OCI-LY1 (cell line): ENCODE data around the gene ZNF555.

Experiments
- EZH2 ChIP-seq: fragments of 200-600 bp; sonication (generic), shearing (Covaris generic); IDR thresholded peaks from 2 replicates; pipeline ENCODE4 v1.8.0; 2017; ENCODE audit warnings: borderline replicate concordance, mixed run types, mild to moderate bottlenecking, antibody characterized with exemption, low read length, moderate library complexity, mixed read lengths
- TF ChIP-seq, protein P1 (sequence below): fragments of 200-600 bp; sonication (generic), shearing (Covaris generic); IDR thresholded peaks from 2 replicates; pipeline ENCODE4 v1.5.1; 2017; ENCODE audit warnings: mild to moderate bottlenecking, antibody characterized with exemption, low read length, moderate library complexity, mixed read lengths

DNA sequence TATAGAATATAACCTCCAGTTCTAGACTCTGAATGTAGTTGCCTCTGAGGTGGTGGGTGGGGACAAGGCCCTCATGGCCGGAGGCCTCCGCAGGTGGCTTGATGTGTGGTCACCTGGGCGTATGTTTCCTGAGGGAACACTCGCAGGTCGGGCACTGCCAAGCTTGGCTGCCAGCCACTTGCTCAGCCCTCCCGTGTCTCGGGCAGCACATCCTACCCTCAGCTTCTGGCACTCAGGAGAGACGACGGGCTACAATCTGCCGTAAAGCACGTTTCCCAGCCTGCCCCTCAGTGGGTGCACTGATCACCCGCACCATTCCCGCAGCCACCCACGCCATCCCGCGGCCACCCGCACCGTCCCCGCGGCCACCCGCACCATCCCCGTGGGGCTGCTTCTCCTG is 40.8 kb upstream of the ZNF555 start:
- TF ChIP-seq, protein P1, sequence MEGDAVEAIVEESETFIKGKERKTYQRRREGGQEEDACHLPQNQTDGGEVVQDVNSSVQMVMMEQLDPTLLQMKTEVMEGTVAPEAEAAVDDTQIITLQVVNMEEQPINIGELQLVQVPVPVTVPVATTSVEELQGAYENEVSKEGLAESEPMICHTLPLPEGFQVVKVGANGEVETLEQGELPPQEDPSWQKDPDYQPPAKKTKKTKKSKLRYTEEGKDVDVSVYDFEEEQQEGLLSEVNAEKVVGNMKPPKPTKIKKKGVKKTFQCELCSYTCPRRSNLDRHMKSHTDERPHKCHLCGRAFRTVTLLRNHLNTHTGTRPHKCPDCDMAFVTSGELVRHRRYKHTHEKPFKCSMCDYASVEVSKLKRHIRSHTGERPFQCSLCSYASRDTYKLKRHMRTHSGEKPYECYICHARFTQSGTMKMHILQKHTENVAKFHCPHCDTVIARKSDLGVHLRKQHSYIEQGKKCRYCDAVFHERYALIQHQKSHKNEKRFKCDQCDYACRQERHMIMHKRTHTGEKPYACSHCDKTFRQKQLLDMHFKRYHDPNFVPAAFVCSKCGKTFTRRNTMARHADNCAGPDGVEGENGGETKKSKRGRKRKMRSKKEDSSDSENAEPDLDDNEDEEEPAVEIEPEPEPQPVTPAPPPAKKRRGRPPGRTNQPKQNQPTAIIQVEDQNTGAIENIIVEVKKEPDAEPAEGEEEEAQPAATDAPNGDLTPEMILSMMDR: no peak
- TF ChIP-seq EZH2: no peak
